Measurements from ENCODE around the gene CLEC2L. TPM values are rescaled to one million over a fixed set of nuclear protein-coding genes. Genes with fewer than 3 reads are reported as not detected.
"Not testable (repeated sequence)": the region's sequence is repeated elsewhere in the genome, so short reads cannot be mapped to it uniquely, and the experiment has no call there.

CLEC2L gene
- polyA plus RNA-seq, 4 donors: 0.85 to 3.0 (median 1.9) TPM

DNA sequence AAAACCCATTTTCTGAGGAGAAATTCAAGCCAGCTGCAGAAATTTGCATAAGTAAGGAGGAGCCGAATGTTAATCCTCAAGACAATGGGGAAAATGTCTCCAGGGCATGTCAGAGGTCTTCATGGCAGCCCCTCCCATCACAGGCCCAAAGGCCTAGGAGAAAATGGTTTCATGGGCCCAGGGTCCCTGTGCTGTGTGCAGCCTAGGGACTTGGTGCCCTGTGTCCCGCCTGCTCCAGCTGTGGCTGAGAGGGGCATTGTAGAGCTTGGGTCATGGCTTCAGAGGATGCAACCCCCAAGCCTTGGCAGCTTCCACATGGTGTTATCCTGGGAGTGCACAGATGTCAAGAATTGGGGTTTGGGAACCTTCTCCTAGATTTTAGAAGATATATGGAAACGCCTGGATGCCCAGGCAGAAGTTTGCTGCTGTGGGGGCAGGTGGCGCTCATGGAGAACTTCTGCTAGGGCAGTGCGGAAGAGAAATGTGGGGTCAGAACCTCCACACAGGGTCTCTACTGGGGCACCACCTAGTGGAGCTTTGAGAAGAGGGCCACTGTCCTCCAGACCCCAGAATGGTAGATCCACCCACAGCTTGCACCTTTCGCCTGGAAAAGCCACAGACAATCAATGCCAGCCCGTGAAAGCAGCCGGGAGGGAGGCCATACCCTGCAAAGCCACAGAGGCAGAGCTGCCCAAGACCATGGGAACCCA, 30.7 kb downstream of the CLEC2L start:
- DNase-seq (ENCODE audit: low read depth in 4 of 4, low spot score in 3 of 4): not testable (repeated sequence)

DNA sequence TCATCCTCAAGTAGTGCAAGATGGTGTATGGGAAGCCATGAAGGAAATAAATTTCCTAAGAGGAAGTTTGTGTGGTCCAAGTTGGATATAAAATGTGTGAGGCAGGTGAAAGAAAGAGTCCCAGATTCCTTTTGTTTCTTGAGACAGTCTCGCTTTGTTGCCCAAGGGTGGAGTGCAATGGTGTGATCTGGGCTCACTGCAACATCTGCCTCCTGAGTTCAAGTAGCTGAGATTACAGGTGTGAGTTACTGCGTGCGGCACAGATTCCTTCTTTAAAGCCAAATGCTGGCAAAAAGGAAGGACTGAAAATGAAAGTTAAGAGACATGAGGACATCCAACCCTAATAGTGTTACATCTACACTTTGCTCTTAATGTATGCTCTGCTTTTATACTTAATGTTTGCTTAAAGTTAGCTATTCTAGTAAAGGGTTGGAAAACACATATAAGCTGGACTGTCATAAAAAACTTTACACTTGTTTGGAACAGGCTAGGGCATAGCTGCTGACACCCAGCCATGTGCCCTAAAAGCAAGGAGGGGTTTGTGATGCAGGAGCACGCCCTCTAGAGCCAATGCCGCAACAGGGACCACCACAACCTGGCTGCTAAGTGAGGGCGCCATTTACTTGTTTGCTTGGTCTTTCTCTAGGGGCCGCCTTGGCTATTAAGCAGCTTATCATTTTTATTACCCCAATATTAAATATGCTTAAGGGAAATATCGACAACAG, 34.5 kb downstream of the CLEC2L start:
- no peak for DNase-seq (ENCODE audit: low read depth in 4 of 4, low spot score in 3 of 4)

DNA sequence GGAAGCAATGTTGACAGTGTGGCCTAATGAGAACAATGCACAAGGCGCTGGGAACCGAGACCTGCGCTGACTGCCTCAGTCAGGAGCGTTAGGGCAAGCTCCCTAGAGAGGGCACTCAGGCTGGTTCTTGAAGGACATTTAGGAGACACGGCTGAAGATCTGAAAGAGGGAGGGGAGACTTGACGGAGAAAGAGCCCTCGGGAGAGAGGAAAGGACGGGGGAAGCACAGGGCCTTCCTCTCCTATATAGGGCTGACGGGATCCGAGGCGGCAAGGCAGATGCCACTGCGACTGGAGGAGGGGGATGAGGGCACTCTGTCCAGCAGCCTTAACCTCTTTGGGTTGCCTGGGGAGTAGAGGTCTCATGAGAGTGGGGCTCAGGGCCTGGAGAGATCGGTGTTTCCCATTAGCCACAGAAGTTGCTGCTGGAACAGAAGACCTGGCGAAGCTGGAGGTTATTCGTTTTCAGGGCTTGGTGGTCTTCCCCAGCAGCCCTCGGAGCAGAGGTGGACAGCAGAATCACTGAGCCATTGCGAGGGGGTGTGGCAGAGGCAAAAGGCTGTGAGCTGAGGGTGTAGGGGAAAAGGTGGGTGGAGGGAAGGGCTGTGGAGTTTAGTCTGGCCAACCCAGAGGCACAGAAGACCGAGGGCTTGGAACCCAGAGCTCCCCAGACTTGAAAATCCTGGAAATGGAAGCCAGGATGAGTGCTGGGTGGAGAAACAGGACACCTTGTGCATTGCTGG, 36.0 kb downstream of the CLEC2L start:
- DNase-seq (ENCODE audit: low read depth in 4 of 4, low spot score in 3 of 4): no peak

DNA sequence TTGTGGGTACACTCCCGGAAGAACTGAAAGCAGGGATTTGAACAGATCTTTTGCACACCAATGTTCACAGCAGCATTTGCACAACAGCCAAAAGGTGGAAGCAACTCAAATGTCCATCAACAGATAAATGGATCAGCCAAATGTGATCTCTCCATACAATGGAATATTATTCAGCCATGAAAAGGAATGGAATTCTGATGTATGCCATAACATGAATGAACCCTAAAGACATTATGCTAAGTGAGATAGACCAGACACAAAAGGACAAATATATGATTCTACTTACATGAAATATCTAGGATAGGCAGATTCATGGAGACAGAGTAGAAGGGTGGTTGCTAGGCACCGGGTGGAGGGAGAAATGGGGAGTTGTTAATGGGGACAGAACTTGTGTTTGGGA, 36.7 kb downstream of the CLEC2L start:
- DNase-seq (ENCODE audit: low read depth in 4 of 4, low spot score in 3 of 4): no peak

DNA sequence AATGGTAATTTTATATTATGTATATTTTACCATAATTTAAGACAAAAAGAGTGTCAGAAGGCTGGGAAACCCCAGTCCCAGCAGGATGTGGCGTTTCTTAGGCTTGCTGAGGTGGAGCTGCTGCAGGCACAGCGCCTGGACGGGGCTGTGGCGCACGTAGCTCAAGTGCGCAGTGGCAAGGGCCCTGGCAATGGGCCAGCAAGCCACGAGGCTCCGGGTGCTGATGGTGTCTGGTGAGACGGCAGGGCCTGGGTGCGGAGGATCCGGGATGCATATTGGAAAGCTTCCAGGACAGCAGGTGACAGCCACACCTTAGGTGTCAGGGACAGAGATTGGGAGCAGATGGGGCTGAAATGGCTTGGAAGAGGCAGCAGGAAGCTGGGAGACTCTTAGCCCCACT, 37.2 kb downstream of the CLEC2L start:
- DNase-seq (ENCODE audit: low read depth in 4 of 4, low spot score in 3 of 4): no peak

DNA sequence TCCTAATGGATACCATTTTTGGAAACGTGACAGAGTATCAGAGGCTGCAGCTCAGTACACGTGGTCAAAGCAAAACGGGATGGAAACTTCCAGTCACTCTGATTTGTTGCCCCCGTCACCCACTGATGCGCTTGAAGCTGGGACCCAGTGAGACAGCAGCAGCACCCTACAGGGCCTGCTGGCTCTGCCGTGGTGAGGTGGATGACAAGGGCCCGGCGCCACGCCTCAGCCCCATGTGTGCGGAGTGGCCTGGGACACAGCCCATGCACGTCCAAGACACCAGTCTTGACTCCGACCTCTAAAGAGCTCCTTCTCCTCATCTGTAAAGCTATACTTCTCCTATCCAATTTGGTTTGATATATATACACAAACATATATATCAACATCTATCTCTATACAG, 39.0 kb downstream of the CLEC2L start:
- no peak for DNase-seq (ENCODE audit: low read depth in 4 of 4, low spot score in 3 of 4)

DNA sequence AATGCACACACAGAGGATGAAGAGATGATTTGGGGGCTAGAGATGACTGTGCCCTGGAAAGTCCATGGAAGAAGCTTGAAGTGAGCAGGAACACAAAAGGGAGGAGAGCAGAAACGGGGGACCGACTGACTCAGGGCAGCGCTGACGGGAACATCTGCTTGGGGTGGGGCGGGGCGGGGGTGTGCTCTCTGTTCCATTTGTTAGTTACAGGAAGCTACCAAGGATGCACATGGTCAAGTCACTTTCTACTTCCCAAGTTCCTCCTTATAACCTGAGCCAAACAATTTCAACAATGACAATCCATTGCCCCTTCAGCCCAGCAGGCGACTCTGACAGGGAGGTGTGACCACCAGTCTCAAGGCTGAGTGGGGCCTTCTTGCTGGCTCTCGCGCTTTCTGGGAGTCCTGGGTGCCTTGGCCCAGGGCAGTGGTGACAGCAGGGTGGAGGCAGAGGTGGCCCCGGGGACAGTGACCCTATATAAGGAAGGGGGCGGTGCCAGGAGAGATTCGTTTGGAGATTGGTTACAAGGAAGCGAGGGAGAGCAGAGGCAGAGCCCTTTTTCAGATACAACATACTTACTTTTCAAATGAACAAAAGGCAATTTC, 39.6 kb downstream of the CLEC2L start:
- no peak for DNase-seq (ENCODE audit: low read depth in 4 of 4, low spot score in 3 of 4)

DNA sequence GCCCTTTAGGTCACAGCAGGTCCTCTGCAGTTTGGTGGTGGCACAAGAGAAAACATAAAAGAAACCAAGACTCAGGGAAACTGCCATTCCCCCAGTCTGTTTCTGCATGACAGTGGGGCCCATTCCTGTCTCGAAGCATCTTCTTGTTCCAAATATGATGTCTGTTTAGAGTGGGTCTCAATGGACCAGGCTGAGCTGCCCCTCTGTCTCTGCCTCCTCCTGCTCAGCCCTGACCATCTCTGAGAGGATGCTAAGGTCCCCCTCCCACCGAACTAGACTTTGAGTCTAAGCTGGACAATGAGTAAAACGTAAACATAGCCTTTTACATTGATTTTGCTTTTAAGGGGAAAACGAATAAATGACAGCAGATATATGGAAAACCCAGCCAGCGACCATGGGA, 40.4 kb downstream of the CLEC2L start:
- DNase-seq (ENCODE audit: low read depth in 4 of 4, low spot score in 3 of 4): no peak

DNA sequence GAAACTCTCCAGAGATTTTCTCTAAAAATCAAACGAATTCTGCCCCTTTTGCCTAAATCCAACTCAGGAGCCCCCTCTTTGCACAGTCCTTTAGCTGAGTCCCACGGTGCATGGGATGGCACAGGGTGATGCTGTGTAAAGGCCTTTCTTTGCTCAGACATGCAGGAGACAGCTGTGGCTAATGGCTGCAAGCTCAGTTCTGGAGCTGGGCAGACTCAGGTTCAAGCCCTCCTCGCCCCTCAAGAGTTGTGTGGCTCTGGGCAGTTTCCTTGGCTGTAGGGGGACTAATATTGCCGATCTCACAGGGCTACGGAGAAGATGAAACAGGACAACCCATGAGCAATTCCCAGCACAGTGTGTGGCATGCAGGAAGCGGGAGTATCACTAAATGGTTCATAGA, 42.6 kb downstream of the CLEC2L start:
- no peak for DNase-seq (ENCODE audit: low read depth in 4 of 4, low spot score in 3 of 4)

DNA sequence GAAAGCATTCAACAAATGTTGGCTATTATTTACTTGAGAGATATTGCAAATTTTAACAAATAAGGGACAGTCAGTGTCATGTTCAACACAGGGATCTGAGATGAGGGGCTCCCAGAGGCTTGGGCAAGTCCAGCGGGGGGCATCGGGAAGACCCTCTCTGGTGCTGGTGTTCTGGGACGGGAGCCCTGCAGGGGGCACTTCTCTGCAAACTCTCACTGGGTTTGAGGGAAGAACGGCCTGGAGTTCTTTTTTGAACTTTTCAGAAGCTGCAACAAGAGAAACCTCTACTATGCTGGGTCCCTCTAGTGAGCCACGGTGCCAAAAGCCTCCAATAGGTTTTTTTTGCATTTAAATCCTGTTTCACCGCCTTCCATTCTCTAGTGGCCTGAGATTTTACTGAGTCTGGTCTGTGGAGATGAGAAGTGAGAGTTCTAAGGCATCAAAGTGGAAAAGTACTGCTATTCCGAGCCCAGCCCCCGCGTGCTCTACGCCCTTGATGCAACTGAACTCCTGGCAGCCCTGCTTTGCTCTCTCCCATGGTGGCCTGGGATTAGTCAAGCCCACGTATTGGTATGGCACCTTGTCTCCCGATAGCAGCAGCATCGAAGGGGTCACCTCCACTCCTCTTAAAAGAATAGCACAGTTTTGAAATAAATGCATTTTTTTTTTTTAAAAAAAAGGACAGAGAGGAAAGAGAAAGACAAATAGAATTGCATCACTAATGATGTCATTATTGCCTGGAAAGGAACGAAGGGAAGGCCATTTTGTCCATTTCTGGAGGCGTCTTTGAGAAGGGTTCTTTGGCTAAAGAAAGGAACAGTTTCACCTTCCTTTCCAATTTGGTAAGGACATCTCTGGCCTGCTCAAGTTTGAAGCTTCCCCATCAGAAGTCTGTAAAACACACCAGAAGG, 43.5 kb downstream of the CLEC2L start:
- DNase-seq (ENCODE audit: low read depth in 4 of 4, low spot score in 3 of 4): no peak

DNA sequence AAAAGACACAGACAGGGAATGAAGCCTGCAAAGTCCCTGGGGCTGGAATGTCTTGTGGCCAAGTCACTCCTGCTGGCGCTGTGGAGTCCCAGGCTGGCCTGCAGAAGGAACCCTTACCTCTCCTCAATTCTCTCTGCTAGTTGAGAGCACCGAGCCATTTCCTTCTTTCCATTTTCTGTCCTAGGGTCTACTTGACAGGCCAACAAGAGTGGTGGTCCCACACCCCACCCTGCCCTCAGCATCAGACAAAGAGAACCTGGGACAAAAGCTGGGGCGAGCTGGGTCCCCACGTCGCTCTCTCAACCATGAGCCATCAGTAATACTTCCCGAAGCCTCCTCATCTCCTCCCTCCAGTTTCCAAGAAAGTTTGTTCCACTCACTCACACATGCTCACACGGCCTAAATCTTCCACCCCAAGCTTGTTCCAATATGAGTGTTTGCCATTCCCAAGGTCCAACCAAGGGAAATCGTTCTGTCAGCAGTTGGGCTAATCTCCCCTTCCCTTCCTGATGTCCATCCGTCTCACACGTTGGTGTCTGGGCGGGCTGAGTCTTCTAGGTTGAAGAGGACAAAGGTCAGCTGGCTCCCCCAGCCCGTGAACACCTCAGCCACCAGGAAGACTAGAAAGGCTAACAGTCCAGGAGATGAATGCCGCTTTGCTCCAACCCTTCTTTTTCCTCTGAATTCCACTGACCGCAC, 44.3 kb downstream of the CLEC2L start:
- no peak for DNase-seq (ENCODE audit: low read depth in 4 of 4, low spot score in 3 of 4)

DNA sequence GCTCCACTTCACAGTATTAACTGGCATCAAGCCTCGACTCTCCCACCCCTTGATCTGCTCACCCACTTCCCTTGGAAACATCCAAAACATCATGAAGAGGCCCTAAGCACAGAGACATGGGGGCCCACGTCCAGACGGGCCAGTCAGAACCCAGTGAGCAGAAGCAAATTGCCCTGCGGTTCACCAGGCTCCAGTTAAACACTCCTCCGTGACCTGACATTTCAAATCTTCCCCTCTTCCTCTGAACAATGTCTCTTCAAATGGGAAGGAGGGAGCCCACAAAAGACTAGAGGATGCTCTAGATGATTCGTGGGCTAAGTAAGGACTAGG, 44.8 kb downstream of the CLEC2L start:
- no peak for DNase-seq (ENCODE audit: low read depth in 4 of 4, low spot score in 3 of 4)

DNA sequence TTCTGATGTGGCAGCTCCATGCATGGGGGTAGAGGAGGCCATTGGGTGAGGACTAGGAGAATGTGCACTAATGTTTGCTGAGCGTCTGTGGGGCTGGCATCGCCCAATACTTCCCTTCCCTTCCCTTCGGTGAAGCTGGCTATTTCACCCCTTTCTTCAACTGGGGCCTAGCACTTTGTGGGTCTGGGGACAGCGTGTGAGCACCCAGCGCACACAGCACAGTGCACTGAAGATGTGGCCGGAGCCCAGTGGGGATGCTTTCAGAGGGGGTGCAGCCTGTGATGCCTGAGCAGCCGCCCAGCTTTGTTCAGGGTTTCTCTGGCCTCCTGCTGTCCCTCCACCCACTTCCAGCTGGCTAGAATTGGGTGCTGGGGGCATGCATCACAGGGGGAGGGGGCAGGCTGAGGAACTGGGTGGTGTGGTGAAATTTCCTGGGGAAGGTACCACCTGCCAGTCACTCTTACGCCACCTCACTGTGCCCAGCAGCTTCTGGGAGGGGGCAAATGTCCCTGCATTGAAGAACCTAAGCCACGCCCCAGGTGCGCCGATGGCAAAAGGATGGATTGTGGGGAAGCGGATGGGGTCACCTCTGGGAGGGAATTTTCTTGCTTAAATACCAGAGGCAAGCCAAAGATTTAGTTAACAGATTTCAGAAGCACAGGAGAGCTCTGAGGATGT, 45.5 kb downstream of the CLEC2L start:
- no peak for DNase-seq (ENCODE audit: low read depth in 4 of 4, low spot score in 3 of 4)

DNA sequence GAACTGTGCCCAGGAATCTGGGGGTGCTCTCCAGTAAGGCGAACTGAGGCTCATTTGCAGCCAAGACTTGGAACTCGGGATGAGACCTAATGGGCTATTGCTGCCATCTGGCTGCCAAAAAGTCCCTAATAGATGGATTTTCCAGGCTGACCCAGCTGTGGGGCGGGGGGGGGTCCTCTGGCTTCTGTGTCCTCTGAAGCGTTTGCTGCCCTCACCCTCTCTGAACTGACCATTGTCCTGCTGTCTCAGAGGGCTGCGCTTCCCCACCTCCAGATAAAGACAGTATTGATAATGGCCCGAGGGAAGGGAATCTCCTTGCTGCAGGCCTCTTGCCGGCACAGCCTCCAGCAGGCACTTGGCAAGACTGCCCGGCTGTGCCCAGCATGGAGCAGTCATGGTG, 46.6 kb downstream of the CLEC2L start:
- DNase-seq (ENCODE audit: low read depth in 4 of 4, low spot score in 3 of 4): no peak

DNA sequence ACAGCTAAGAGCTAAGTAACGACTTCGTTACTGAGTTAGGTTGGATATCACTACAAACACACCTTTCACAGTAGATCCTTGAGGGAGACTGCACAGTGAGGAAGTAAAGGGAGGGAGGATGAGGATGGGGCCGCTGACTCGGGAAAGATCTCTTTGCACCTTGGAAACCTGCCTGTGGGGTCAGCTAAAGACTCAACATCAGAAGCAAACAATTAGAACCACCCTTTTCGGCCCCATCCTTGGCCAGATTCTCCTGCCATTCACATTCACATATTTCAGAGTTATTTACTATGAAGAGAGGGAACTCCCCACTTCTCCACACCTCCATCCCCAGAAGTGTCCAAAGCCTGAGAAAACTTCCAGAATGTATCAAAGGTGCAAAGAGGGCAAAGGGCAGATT, 47.1 kb downstream of the CLEC2L start:
- no peak for DNase-seq (ENCODE audit: low read depth in 4 of 4, low spot score in 3 of 4)

DNA sequence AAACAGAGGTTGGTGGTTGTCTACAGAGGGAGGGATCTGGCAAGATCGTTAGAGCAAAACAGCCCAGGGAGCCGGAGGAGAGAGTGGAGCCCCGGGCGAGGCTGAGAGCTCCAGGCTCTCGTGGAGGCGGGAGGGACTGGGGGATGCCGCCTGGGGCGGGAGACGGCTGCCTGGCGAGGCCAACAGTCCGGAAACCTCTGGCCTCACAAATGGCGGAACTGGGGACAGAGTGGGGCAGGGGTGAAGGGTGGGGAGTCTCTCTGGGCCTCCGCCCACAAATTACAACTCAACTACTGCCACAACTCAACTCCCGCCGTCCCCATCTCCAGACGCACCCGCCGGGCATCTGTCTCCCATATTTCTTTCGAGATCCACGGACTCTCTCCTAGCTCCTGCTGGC, 47.7 kb downstream of the CLEC2L start:
- no peak for DNase-seq (ENCODE audit: low read depth in 4 of 4, low spot score in 3 of 4)

DNA sequence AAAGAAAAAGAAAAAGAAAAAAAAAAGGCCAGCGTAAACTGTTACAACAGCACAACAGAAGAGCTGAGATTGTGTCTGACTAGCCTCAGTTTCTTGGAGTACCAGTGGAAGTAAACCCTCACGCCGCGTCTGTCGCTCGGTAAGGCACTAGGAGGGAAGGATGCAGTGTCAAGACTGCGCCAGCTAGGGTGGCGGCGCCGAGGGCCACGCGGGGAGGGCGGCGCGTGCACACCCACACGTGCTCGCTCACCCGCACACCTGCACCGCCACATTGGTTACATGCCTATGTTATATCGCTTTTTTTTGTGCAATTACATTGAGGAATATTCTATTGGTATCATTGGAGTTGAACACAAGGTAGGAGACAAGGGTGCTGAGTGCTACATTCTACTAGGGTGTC, 48.2 kb downstream of the CLEC2L start:
- no peak for DNase-seq (ENCODE audit: low read depth in 4 of 4, low spot score in 3 of 4)

DNA sequence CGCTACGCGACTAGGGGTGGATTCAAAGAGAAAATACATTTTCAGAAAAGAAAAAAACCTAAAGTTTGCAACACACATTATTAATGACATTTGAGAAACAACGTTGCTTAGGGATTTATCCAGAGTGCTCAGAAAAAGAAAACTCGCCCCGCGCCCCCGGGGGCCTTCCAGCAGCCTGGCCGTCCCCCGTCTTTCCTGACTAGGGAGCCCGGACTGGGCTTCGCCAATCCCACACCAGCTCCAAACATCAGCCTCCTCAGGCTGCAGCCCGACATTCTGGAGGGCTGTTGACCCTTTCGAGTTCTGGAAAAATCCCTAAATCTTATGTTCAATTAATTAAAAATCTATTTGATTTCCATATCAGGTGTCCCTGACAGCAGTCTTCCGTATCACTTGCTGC, 48.6 kb downstream of the CLEC2L start:
- no peak for DNase-seq (ENCODE audit: low read depth in 4 of 4, low spot score in 3 of 4)

DNA sequence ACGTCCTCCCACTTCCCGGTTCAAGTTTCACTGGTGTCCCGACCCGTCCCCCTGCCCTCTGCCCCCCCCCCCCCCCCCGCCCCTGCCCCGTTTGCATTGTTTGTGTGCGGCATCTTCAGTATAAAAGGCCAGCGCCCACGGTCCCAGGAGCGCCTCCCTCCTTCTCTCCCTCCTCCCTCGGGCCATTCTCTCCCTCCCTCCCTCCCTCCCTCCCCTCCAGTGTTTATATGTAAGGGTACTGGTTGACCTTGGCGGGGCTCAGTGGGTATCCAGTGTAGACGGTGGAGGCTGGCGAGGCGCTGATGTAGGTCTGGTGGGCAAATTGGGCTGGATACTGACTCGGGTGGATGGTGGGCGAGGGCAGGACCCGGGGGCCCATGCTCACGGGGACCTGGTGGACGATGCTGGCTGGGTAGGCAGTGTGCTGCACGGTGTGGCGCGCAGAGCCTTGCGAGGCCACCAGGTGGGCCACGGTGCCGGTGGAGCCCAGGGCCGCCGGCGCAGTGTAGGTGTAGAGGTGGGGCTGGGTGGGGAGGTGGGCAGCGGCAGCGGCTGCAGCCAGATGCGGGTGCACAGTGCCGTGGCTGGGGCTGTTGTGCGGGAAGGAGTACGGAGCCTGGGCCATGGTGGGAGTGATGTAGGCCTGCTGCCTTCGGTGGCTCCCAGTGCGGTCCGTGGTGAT, 49.4 kb downstream of the CLEC2L start:
- no peak for DNase-seq (ENCODE audit: low read depth in 4 of 4, low spot score in 3 of 4)

All from left renal pelvis (tissue), 4 donors.